CD4-positive, CD25-positive, alpha-beta regulatory T cell (primary cell): ENCODE results near the gene CNPY1. TPM values are rescaled to one million over a fixed set of nuclear protein-coding genes. Genes with fewer than 3 reads are reported as not detected.

ENCODE experiments used
- ATAC-seq, 2 donors: fragments of 150-1000 bp; cut with Tn5 transposase; one replicate each; pipeline ENCODE4 v1.10.0; 2021; ENCODE audit warnings: low read depth in 2 of 2, moderate number of reproducible peaks in 2 of 2, moderate library complexity in 1 of 2
- DNase-seq, 3 donors: peaks; one replicate each; pipeline versions ENCODE4 v3.0.0 to v3.0.0-alpha.2; 2012 to 2022; ENCODE audit warnings: mixed read lengths in 1 of 3
- H3K27ac ChIP-seq: one replicate; pipeline ENCODE4 v1.7.0; 2013; ENCODE audit warnings: mild to moderate bottlenecking, low read length; ENCODE audit not compliant: insufficient read depth, poor library complexity, severe bottlenecking
- H3K27me3 ChIP-seq: one replicate; pipeline ENCODE4 v1.7.0; 2013; ENCODE audit warnings: low read length; ENCODE audit not compliant: control insufficient read depth, insufficient read depth
- H3K36me3 ChIP-seq: one replicate; pipeline ENCODE4 v1.7.0; 2013; ENCODE audit warnings: mild to moderate bottlenecking, low read length, moderate library complexity; ENCODE audit not compliant: control insufficient read depth, insufficient read depth
- H3K4me1 ChIP-seq: 2 replicates; pipeline ENCODE4 v1.7.0; 2013; ENCODE audit warnings: mild to moderate bottlenecking, low read length; ENCODE audit not compliant: insufficient read depth, control insufficient read depth, poor library complexity, severe bottlenecking
- H3K4me3 ChIP-seq: one replicate; pipeline ENCODE4 v1.7.0; 2013; ENCODE audit warnings: low read depth, mild to moderate bottlenecking, low read length, moderate library complexity
- H3K9me3 ChIP-seq, 2 experiments: 1 replicate in 1 of 2; 2 replicates in 1 of 2; pipeline ENCODE4 v1.7.0; 2013; ENCODE audit warnings: low read length in 2 of 2, mild to moderate bottlenecking in 1 of 2, moderate library complexity in 1 of 2; ENCODE audit not compliant: control insufficient read depth in 2 of 2
- H3K27ac Mint-ChIP-seq, 3 donors: one replicate each; pipeline ENCODE4 v1.8.0; 2020 to 2022; ENCODE audit warnings: mild to moderate bottlenecking in 3 of 3, mixed read lengths in 3 of 3, moderate library complexity in 2 of 3
- H3K27me3 Mint-ChIP-seq: one replicate; pipeline ENCODE4 v1.8.0; 2022; ENCODE audit warnings: mild to moderate bottlenecking, mixed read lengths
- H3K36me3 Mint-ChIP-seq: one replicate; pipeline ENCODE4 v1.8.0; 2020; ENCODE audit warnings: mixed read lengths
- H3K4me1 Mint-ChIP-seq, 4 donors: one replicate each; pipeline ENCODE4 v1.8.0; 2020 to 2022; ENCODE audit warnings: mixed read lengths in 4 of 4, mild to moderate bottlenecking in 1 of 4
- H3K4me3 Mint-ChIP-seq, 4 donors: one replicate each; pipeline ENCODE4 v1.8.0; 2020 to 2022; ENCODE audit warnings: mild to moderate bottlenecking in 4 of 4, mixed read lengths in 4 of 4, moderate library complexity in 3 of 4
- H3K9me3 Mint-ChIP-seq, 7 donors: one replicate each; pipeline ENCODE4 v1.8.0; 2020 to 2022; ENCODE audit warnings: mixed read lengths in 7 of 7, mild to moderate bottlenecking in 3 of 7, moderate library complexity in 2 of 7
- polyA plus RNA-seq, 4 donors: library from polyadenylated mRNA; unstranded; fragments of 300-500 nt; fragmentation: Illumina TruSeq; gene quantifications; one replicate each; pipeline ENCODE4 v1.2.3, GENCODE V29; 2021
- total RNA-seq: library from RNA; stranded (reverse); gene quantifications from one replicate; pipeline ENCODE4 v1.2.3, GENCODE V29; 2022

Gene CNPY1
- total and polyA plus RNA-seq, 5 donors from 2014 or later: not detected

- Mint-ChIP-seq H3K36me3 (no peaks in the 10 kb centered on the region), H3K9me3 (peaks cover 0 to 11% (median 2%) of the 10 kb centered on the region in 7 donors), H3K4me1 (peaks cover 0 to 29% (median 14%) of the 10 kb centered on the region in 4 donors), H3K27me3 (peaks cover 95% of the 10 kb centered on the region), H3K4me3 (peak overlapping the region in 2 of 4 donors; percentile 2 to 27), H3K27ac (no peak overlapping the region)
- H3K9me3 ChIP-seq: no peaks in the 10 kb centered on the region
- no peak for DNase-seq
- no peak for ATAC-seq
- peaks cover 4% of the 10 kb centered on the region for H3K4me1 ChIP-seq
- H3K27me3 ChIP-seq: peaks cover 76% of the 10 kb centered on the region
- no peak overlapping the region for H3K27ac ChIP-seq
- H3K36me3 ChIP-seq: no peaks in the 10 kb centered on the region
- H3K4me3 ChIP-seq: no peak overlapping the region
These were observed 37.7 kb downstream of the CNPY1 start for GRCh38 chr7:155508376-155509358.

- Histone ChIP-seq H3K4me3 (no peak overlapping the region), H3K9me3 (no peaks in the 10 kb centered on the region), H3K4me1 (peaks cover 4% of the 10 kb centered on the region), H3K27me3 (peaks cover 76% of the 10 kb centered on the region), H3K27ac (no peak overlapping the region), H3K36me3 (no peaks in the 10 kb centered on the region)
- Mint-ChIP-seq H3K4me1 (peaks cover 0 to 29% (median 14%) of the 10 kb centered on the region in 4 donors), H3K27me3 (peaks cover 96% of the 10 kb centered on the region), H3K4me3 (no peak overlapping the region), H3K9me3 (peaks cover 0 to 11% (median 2%) of the 10 kb centered on the region in 7 donors), H3K27ac (no peak overlapping the region), H3K36me3 (no peaks in the 10 kb centered on the region)
- ATAC-seq (no peak), DNase-seq (no peak)
These were observed 38.8 kb downstream of the CNPY1 start for GRCh38 chr7:155507576-155507975.

GRCh38 chr7:155506854-155507337, 39.5 kb downstream of the CNPY1 start:
- peak overlapping the region in 2 of 4 donors; percentile 26 to 29 for H3K4me3 Mint-ChIP-seq

GRCh38 chr7:155505422-155505793, 41.0 kb downstream of the CNPY1 start:
- no peak for ATAC-seq
- Histone ChIP-seq H3K9me3 (no peaks in the 10 kb centered on the region), H3K4me1 (peaks cover 4% of the 10 kb centered on the region), H3K27me3 (peaks cover 68% of the 10 kb centered on the region), H3K36me3 (no peaks in the 10 kb centered on the region), H3K4me3 (no peak overlapping the region), H3K27ac (no peak overlapping the region)
- H3K36me3 Mint-ChIP-seq: no peaks in the 10 kb centered on the region
- H3K27ac Mint-ChIP-seq: no peak overlapping the region
- H3K27me3 Mint-ChIP-seq: peaks cover 96% of the 10 kb centered on the region
- peaks cover 0 to 12% (median 2%) of the 10 kb centered on the region in 7 donors for H3K9me3 Mint-ChIP-seq
- H3K4me3 Mint-ChIP-seq: no peak overlapping the region
- H3K4me1 Mint-ChIP-seq: peaks cover 0 to 23% (median 13%) of the 10 kb centered on the region in 4 donors
- DNase-seq: no peak

More at GRCh38 chr7:155506854-155507337, 39.5 kb downstream of the CNPY1 start:
- no peak for ATAC-seq
- Histone ChIP-seq H3K4me1 (peaks cover 4% of the 10 kb centered on the region), H3K27me3 (peaks cover 71% of the 10 kb centered on the region), H3K9me3 (no peaks in the 10 kb centered on the region), H3K27ac (no peak overlapping the region), H3K36me3 (no peaks in the 10 kb centered on the region), H3K4me3 (no peak overlapping the region)
- peaks cover 0 to 11% (median 2%) of the 10 kb centered on the region in 7 donors for H3K9me3 Mint-ChIP-seq
- DNase-seq: no peak
- H3K4me1 Mint-ChIP-seq: peaks cover 0 to 29% (median 14%) of the 10 kb centered on the region in 4 donors
- peaks cover 94% of the 10 kb centered on the region for H3K27me3 Mint-ChIP-seq
- no peak overlapping the region for H3K27ac Mint-ChIP-seq
- no peaks in the 10 kb centered on the region for H3K36me3 Mint-ChIP-seq

GRCh38 chr7:155497149-155497901, 49.0 kb downstream of the CNPY1 start:
- DNase-seq (no peak), ATAC-seq (no peak)
- peaks cover 22% of the 10 kb centered on the region for H3K27me3 ChIP-seq
- no peaks in the 10 kb centered on the region for H3K36me3 ChIP-seq
- Mint-ChIP-seq H3K9me3 (peaks cover 0 to 2% (median 0%) of the 10 kb centered on the region in 7 donors), H3K4me1 (peaks cover 0 to under 1% (median 0%) of the 10 kb centered on the region in 4 donors), H3K27ac (no peak overlapping the region), H3K4me3 (no peak overlapping the region), H3K36me3 (no peaks in the 10 kb centered on the region), H3K27me3 (peaks cover 71% of the 10 kb centered on the region)
- H3K27ac ChIP-seq: no peak overlapping the region
- H3K4me1 ChIP-seq: no peaks in the 10 kb centered on the region
- H3K9me3 ChIP-seq: no peaks in the 10 kb centered on the region
- no peak overlapping the region for H3K4me3 ChIP-seq

GRCh38 chr7:155496267-155497005, 49.9 kb downstream of the CNPY1 start:
- no peak overlapping the region for H3K27ac ChIP-seq
- DNase-seq (no peak), ATAC-seq (no peak)
- no peaks in the 10 kb centered on the region for H3K9me3 ChIP-seq
- H3K4me3 ChIP-seq: no peak overlapping the region
- H3K4me1 ChIP-seq: peaks cover 5% of the 10 kb centered on the region
- H3K36me3 ChIP-seq: no peaks in the 10 kb centered on the region
- no peak overlapping the region for H3K4me3 Mint-ChIP-seq
- H3K27ac Mint-ChIP-seq: no peak overlapping the region
- peaks cover 20% of the 10 kb centered on the region for H3K27me3 ChIP-seq
- H3K4me1 Mint-ChIP-seq: peaks cover 0 to 10% (median 5%) of the 10 kb centered on the region in 4 donors
- H3K36me3 Mint-ChIP-seq: no peaks in the 10 kb centered on the region
- H3K27me3 Mint-ChIP-seq: peaks cover 67% of the 10 kb centered on the region
- peaks cover 0 to 2% (median 0%) of the 10 kb centered on the region in 7 donors for H3K9me3 Mint-ChIP-seq
